Measurements from ENCODE around the gene TUBD1.

DNA sequence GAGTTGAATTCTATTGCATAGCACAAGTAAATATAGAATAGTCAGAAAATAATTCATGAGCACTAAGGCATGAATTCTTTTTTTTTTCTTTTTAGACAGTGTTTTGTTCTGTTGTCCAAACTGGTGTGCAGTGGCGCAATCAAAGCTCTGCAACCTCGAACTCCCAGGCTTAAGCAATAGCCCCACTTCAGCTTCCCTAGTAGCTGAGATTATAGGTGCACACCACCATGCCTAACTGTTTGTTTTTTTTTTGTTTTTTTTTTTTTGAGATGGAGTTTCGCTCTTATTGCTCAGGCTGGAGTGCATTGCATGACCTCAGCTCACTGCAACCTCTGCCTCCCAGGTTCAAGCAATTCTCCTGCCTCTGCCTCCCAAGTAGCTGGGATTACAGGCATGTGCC lies 16.6 kb downstream of the TUBD1 start:
- no peak for TF ChIP-seq CTCF (IDR thresholded peaks at IDR 0.05)
- no peak for TF ChIP-seq POLR2A (IDR thresholded peaks at IDR 0.05)

Data from body of pancreas (tissue), 4 donors.